Fibroblast of skin of left biceps (primary cell): ENCODE results near the gene BRPF1.

Source experiments
- DNase-seq, 2 experiments: peaks; one replicate each; pipeline ENCODE4 v3.0.0-alpha.2; 2013; ENCODE audit warnings: low read depth in 2 of 2

BRPF1 gene

GRCh38 chr3:9791127-9791526 is 59.6 kb downstream of the BRPF1 start:
- no peak for DNase-seq

- DNase-seq = no peak
Measured at GRCh38 chr3:9791790-9792404, 60.4 kb downstream of the BRPF1 start.

GRCh38 chr3:9792405-9793160 is 61.0 kb downstream of the BRPF1 start, which contains the start of the genes ARPC4 and TADA3:
Gene ARPC4, plus strand, starts transcription at chr3:9793082. Its CDS starts 40 bp downstream, at chr3:9793122.
Gene TADA3, minus strand, starts transcription at chr3:9792473. Its CDS starts 1,007 bp downstream, at chr3:9791466.
- DNase-seq = peak; percentile 94 to 96

- no peak for DNase-seq
Measured at GRCh38 chr3:9793161-9793781, 61.7 kb downstream of the BRPF1 start.

DNA sequence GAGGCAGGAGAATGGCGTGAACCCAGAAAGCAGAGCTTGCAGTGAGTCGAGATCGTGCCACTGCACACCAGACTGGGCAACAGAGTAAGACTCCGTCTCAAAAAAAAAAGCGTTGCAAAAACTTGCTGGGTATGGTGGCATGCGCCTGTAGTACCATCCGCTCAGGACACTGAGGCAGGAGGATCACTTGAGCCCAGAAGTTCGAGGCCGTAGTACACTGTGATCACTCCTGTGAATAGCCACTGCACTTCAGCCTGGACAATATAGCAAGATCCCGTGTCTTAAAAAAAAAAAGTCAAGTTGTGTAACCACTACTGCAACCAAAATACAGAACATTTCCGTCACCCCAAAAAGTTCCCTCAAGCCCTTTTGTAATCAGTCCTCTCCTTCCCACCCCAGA is 62.9 kb downstream of the BRPF1 start:
- DNase-seq = no peak

DNA sequence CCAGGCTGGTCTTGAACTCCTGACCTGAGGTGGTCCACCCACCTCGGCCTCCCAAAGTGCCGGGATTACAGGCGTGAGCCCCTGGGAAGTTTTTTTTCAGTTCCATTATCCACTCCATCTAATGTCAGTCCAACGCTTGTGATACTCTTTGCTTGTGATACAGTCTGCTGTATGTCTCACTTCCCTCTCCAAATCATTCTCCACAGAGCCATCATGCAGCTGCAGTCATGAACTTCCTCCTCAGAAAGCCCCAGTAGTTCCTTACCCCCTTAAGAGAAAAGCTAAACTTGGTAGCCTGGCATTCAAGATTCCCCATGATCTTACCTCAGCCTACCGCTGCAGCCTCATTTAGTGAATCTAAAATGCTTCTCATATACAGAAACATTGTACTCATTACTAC is 63.7 kb downstream of the BRPF1 start:
- DNase-seq = no peak

DNA sequence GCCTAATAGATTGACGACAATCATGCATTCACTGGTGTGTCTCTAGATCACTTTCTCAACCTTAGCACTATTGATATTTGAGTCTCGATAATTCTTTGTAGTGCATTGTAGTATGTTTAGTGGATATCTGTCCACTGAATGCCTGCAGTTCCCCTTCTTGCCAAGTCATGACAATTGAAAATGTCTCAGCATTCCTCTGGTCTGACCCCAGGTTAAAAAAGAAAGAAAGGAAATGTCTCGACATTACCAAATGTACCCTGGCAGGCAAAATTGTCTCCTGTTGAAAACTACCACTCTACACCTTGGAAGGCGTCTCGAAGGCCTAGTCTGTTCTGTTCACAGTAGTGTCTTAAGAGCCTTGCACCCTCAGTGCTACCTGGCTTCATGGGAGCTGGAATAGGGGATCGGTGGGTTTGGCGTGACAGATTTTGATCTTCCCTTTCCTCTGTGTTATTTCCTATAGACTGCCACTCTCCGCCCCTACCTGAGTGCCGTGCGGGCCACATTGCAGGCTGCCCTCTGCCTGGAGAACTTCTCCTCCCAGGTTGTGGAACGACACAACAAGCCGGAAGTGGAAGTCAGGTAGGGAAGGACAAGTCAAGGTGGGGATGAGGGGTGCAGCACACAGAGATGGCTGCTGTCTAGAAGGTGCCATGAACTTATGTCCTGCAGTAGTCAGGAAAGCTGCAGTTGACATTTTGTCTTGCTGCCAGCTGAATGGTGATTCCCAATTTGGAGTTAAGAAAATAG is 65.8 kb downstream of the BRPF1 start:
- DNase-seq = no peak
